HG02798 (cell line): ENCODE results near the gene EWSR1.
"Not testable (repeated sequence)": the region's sequence is repeated elsewhere in the genome, so short reads cannot be mapped to it uniquely, and the experiment has no call there.

ENCODE experiments used
- ATAC-seq: cut with Tn5 transposase; IDR thresholded peaks from one replicate; pipeline ENCODE4 v1.9.1; 2021; ENCODE audit warnings: mild to moderate bottlenecking; ENCODE audit not compliant: unreplicated experiment, poor library complexity

EWSR1 gene

DNA sequence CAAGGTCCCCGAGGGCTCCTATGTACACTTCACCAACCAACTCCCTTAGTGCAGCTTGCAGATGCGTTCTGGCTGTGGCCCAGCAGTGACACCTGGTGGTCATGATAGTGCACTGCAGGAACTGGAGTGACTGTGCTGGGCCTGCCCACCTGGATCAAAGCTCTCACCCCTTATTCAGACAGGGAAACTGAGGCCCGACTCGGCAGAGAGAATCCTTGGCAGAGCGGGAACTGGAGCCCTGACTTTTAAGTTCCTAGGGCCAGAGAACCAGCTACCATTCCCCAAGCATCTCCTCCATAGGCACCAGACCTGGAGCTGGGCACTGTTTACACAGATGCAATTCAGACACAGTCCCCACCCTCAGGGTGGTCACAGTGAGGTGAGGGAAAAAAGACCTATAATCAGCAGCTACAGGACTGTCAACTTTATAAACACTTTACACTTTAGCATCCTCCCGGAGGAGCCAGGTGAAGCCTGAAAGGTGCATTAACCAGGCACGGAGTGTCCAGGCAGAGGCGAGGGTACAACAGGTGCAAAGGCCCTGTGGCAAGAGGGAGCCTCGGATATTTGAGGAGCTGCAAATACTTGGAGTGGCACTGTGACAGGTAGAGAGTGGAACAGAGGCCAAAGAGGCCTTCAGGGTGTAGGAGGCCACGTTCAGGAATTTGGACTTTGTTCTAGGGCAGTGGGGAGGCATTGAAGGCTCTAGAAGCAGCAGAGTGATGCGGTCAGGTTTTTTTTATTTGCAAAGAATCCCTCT lies 22.3 kb upstream of the EWSR1 start:
- ATAC-seq = peak; percentile 55

GRCh38 chr22:29247891-29248290 lies 20.2 kb upstream of the EWSR1 start:
- not testable (repeated sequence) for ATAC-seq

- no peak for ATAC-seq
These were observed 16.8 kb upstream of the EWSR1 start for GRCh38 chr22:29251265-29251664.

DNA sequence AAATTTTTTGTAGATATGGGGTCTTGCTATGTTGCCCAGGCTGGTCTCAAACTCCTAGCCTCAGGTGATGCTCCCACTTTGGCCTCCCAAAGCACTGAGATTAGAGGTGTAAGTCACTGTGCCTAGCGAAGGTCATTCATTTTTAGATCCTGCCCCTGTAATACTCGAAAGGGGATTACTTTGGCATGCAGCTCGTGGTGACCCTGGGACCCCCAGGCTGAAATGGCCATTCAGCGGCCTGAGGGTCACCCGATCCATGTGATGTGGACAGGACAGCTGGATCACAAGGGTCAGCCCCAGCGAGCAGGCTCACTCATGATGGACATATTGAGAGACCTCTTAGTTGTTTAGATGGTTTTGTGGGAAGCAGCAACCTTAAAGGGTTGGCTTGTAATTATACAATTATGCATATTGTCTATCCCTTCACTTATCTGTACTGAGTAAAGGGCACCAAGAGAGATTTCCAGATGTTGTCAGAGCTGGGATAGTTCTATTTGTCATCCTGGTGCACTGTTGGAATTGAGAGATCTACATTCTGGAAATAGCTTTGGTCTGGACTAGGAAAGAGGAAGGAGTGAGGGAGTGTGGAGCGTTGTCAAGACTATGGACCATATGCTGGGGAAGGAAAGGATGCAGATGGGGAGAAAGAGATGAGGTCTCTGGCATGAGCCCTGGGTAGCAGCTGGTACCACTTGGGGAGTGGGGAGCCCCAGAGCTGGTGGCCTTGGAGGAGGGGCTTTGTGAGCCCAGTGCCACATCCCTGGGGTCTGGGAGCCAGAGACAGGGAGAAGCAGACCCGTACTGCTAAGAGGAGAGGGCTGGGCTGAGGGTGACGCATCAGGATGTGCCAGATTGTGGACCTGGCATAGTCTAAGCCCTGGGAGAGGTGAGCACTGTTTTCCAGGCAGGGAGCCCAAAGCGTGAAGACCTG lies 15.8 kb upstream of the EWSR1 start:
- no peak for ATAC-seq

DNA sequence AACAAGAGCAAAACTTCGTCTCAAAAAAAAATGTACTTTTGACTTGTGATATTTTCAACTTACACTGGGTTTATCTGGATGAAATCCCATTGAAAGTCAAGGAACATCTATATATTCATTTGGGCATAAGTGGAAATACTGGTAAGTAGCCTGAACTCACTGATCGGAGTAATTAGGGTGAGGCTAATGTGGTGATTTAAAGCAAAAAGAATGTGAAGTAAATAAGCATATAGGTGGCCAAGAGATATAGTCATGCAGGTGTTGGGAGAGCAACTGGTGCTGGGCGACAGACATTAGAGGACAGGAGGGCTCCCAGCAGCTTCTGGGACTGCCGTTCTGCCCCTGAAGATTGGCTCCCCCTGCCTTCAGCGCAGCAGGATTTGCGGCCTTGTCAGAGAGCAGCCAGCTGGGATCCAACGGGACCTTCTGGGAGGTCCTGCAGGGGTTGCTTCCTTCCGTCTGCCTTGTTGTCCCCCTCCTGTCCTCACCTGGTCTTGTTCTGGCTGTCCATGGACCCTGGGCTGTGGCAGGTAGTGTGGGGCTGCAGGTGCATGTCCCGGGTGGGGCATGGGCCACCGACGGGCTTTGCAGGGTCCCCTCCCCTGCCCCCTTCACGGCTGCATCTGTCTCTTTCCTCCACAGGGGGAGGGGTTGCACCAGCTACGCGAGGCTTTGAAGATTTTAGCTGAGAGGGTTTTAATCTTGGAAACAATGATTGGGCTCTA lies 14.3 kb upstream of the EWSR1 start:
- no peak for ATAC-seq

- no peak for ATAC-seq
These were observed 13.8 kb upstream of the EWSR1 start for GRCh38 chr22:29254286-29254660.

GRCh38 chr22:29255064-29255621 lies 12.9 kb upstream of the EWSR1 start:
- no peak for ATAC-seq

DNA sequence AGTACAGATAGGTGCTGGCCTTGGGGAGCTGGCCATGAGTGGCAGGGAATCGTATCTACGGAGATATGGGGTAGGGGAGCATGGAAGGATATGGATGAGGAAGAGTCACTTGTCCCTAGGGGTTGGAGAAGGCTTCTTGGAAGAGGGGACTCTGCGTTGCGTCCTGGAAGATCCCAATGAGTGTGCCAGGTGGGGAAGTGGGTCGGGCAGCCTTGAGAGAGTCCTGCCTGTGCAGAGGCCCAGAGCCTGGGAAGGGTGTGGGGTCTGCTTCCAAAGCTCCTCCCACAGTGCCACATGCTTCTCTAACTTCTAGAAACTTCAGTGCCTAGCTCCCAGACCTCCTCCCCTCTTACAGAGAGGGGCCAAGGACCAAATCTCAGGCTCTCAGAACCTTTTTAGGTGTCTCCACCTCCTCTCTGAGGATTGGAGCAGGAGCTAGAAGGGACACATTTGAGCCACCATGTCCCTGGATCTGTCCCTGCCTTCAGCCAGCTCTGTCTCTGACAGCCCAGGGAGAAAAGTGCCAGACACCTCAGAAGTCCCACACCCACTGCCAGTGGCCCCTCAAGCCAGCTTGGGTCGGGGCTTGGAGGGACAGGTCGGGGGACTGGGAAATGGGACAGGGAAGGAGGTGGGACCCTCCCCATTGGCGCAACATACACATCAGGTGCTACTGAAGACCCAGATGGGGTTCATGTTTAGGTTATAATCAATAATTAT lies 11.3 kb upstream of the EWSR1 start:
- no peak for ATAC-seq

DNA sequence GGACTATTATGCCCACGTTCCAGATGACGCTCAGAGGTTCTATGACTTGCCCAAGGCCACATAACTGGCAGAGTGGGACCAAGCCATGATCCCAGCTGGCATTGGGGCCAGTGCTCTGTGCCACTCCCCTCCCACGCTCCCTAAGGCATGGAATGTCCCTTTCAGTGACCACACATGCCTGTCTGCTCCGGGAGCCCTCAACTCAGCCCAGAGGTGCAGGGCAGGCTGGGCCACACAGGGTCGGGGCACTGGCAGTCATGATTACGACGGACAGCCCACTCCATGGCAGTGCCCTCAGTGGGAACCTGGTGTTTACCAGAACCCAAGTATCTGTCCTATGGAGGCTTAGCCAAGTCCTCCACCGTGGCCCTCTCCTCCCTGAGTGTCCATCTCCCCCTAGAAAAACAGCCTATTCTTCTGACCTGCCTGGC lies 10.3 kb upstream of the EWSR1 start:
- ATAC-seq = no peak

- no peak for ATAC-seq
These were observed 9.4 kb upstream of the EWSR1 start for GRCh38 chr22:29258407-29259252.

DNA sequence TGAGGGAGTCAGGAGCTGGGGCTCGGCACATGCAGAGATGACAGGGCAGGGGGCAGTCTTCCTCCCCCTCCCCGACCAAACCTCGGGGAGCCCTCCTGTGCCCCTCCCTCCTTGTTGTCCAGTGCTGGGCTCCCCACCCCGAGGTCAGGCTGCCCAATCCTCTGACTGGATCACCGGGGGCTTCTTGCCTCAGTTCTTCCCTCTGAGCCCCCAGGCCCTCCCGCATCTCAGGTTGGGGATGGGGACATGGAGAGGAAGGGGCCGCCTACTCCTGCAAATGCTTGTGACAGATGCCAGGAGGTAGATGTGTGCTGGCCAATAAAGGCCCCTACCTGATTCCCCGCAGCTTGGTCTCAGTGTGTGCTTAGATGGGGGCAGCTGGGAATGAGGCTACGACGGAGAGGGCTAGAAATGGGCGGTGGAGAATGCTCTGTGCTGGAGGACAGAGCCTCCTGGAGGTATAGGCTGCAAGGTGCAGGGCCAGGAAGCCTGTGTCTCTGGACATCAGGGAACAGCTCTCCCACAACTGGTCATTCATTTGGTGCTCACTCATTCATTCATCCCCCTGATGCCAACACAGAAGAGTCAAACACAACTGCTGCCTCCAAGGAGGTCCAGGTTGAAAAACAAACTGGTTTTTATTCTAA lies 8.7 kb upstream of the EWSR1 start:
- no peak for ATAC-seq

- ATAC-seq = no peak
These were observed 8.0 kb upstream of the EWSR1 start for GRCh38 chr22:29260031-29260560.

DNA sequence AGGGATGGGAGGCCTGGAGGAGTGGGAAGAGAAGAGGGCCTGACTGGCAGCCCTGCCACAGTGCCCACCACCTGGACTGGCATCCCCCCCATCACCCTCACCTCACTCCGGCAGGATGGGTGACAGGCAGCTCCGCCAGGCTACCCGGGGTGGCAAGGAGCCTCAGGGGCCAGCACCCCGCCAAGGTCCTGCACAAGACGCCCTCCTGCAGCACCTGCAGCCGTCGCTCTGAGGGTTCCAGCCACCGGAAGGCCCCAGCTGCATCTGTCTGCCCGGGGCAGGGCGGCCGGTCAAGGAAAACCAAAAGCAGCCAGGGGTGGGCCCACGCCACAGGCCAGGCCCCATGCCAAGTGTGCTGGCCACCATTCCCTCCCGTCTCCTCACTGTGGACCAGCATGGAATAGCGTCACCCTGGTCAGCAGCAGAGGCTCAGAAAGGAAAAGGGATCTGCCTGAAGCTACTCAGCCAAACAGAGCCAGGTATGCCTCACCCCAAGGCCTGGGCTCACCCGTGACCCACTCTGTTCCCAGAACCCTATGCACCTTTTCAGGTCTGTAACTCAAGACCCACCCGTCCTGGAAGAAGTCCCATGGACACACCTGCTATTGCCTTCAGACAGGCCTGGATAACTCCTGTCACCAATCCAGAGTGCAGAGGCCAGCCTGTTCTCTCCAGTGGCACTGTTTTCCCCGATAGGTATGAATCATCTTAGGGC lies 7.3 kb upstream of the EWSR1 start:
- no peak for ATAC-seq

DNA sequence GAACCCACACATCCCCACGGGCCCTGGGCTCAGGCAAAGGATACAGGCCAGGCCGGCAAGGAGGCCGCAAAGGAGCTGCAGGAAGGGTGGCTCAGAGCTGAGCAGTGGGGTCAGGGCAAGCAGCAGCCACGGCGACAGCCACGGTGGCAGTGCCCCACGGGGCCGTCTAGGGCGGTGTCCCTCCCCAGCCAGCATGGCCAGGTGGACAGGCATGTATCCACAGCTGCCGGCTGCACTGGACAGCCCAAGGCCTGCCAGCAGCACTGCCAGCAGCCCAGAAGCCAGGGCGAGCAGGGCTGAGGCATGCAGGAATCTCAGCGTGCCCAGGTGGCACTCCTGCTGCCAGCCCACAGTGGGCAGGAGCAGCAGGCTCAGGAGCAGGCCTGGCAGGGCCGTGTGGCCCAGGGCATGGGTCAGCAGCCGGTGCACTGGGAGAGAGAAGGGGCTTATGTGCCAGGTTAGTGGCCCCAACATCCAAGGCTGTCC lies 4.2 kb upstream of the EWSR1 start:
- ATAC-seq = no peak

GRCh38 chr22:29265305-29265704 lies 2.8 kb upstream of the EWSR1 start:
- no peak for ATAC-seq

DNA sequence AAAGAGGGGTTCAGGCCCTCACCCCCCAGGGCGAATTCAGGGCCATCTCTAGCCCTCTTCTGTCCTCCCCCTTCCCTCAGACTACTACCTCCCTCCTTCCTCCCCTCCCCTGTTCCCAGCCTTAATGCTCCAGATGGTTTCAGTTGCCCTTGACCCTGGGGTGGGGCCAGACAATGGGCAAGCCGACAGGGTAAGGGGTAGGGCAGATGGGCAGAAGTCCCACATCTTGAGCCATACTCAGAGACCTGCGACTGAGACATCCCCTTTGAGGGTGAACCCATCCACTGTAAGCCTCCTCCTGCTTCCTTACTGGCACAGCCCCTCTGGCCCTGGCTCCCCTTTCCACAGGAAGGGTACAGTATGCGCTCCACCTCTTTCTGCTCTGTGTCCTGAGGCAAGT lies 2.1 kb upstream of the EWSR1 start:
- ATAC-seq = no peak
